Endothelial cell of umbilical vein (primary cell): ENCODE measurements around the gene NCAN. TPM values are rescaled to one million over a fixed set of nuclear protein-coding genes. Genes with fewer than 3 reads are reported as not detected.

ENCODE experiments used
- BruUV-seq: library from RNA; stranded (reverse); fragments of 400-500 nt; replicated peaks from 2 replicates; lab custom pipeline; 2021; lab: Mats Ljungman, UMichigan
- CTCF ChIA-PET: fragments of 300-600, 350-600 bp; sonication (Branson Sonifier 250); formaldehyde crosslinking; loops from one replicate; lab custom pipeline; 2021; ENCODE audit warnings: antibody characterized with exemption, inconsistent platforms; lab: Charles Lee
- POLR2A ChIA-PET: fragments of 300-600, 350-600 bp; sonication (Branson Sonifier 250); formaldehyde crosslinking; loops from one replicate; lab custom pipeline; 2021; ENCODE audit warnings: antibody characterized with exemption, inconsistent platforms; lab: Charles Lee
- DNase-seq: peaks from one replicate; pipeline ENCODE4 v3.0.0-alpha.2; 2011; ENCODE audit warnings: low read depth, low spot score
- FAIRE-seq: peaks from 2 replicates; lab custom pipeline; 2011; peaks lifted over from hg19 to GRCh38; lab: Jason Lieb, UNC
- H2AFZ ChIP-seq: 2 replicates; pipeline ENCODE4 v1.6.0; 2012; ENCODE audit warnings: low read depth, low read length, control low read depth, inconsistent platforms
- H3K27ac ChIP-seq: 2 replicates; pipeline ENCODE4 v1.5.1; 2011; ENCODE audit warnings: low read depth, mild to moderate bottlenecking, control low read depth, low read length, moderate library complexity; ENCODE audit not compliant: insufficient read depth
- H3K27me3 ChIP-seq, 2 experiments: 2 replicates each; pipeline versions ENCODE4 v1.6.0 to v1.6.1; 2011; ENCODE audit warnings: low read length in 2 of 2, mixed read lengths in 1 of 2; ENCODE audit not compliant: control insufficient read depth in 2 of 2, insufficient read depth in 2 of 2
- H3K36me3 ChIP-seq, 2 experiments: 2 replicates in 1 of 2; 3 replicates in 1 of 2; pipeline ENCODE4 v1.5.1; 2011; ENCODE audit warnings: low read length in 2 of 2, mild to moderate bottlenecking in 1 of 2, moderate library complexity in 1 of 2; ENCODE audit not compliant: control insufficient read depth in 2 of 2, insufficient read depth in 2 of 2; ENCODE audit errors: extremely low read depth in 1 of 2
- H3K4me1 ChIP-seq: 3 replicates; pipeline ENCODE4 v1.5.1; 2011; ENCODE audit warnings: mild to moderate bottlenecking, low read length; ENCODE audit not compliant: control insufficient read depth, insufficient read depth; ENCODE audit errors: extremely low read depth
- H3K4me2 ChIP-seq: 2 replicates; pipeline ENCODE4 v1.6.1; 2011; ENCODE audit warnings: low read length, control low read depth, mixed read lengths; ENCODE audit not compliant: insufficient read depth
- H3K4me3 ChIP-seq, 3 experiments: fragments of 200-600 bp in 1 of 3; sonication (generic), shearing (Covaris generic) in 1 of 3; replicated peaks in 1 of 3; 2 replicates each; pipeline ENCODE4 v1.5.1; 2011 to 2016; ENCODE audit warnings: control low read depth in 3 of 3, low read length in 3 of 3, mild to moderate bottlenecking in 2 of 3, inconsistent platforms in 1 of 3, low read depth in 1 of 3, moderate library complexity in 1 of 3; ENCODE audit not compliant: insufficient read depth in 1 of 3
- H3K79me2 ChIP-seq: 2 replicates; pipeline ENCODE4 v1.6.0; 2012; ENCODE audit warnings: low read length, inconsistent platforms; ENCODE audit not compliant: control insufficient read depth, insufficient read depth
- H3K9ac ChIP-seq: replicated peaks from 2 replicates; pipeline ENCODE3; 2011; ENCODE audit warnings: low read length, control low read depth; ENCODE audit not compliant: insufficient read depth; ENCODE audit errors: extremely low read depth
- H3K9me1 ChIP-seq: replicated peaks from 3 replicates; pipeline ENCODE4 v1.6.0; 2011; ENCODE audit warnings: mild to moderate bottlenecking, low read length; ENCODE audit not compliant: control insufficient read depth, insufficient read depth; ENCODE audit errors: extremely low read depth
- H3K9me3 ChIP-seq: replicated peaks from 2 replicates; pipeline ENCODE4 v1.5.1; 2012; ENCODE audit warnings: low read length, inconsistent platforms; ENCODE audit not compliant: control insufficient read depth, insufficient read depth
- H4K20me1 ChIP-seq: replicated peaks from 2 replicates; pipeline ENCODE3; 2011; ENCODE audit warnings: mild to moderate bottlenecking, low read length; ENCODE audit not compliant: control insufficient read depth, insufficient read depth; ENCODE audit errors: extremely low read depth
- EZH2 ChIP-seq: IDR thresholded peaks from 2 replicates; pipeline ENCODE4 v1.6.1; 2012; ENCODE audit warnings: borderline replicate concordance, low read depth, mild to moderate bottlenecking, moderate library complexity, low read length, inconsistent platforms; ENCODE audit not compliant: severe bottlenecking
- FOS ChIP-seq: IDR thresholded peaks from 2 replicates; pipeline ENCODE4 v1.6.1; 2011; ENCODE audit warnings: mild to moderate bottlenecking, low read length, moderate library complexity, borderline replicate concordance; ENCODE audit not compliant: insufficient read depth
- GATA2 ChIP-seq: IDR thresholded peaks from 2 replicates; pipeline ENCODE4 v1.7.0; 2011; ENCODE audit warnings: low read depth, mild to moderate bottlenecking, moderate library complexity, mixed read lengths, low read length; ENCODE audit not compliant: insufficient read length, insufficient read depth
- JUN ChIP-seq: IDR thresholded peaks from 2 replicates; pipeline ENCODE4 v1.6.1; 2011; ENCODE audit warnings: borderline replicate concordance, low read depth; ENCODE audit not compliant: insufficient read length, insufficient read depth
- MYC ChIP-seq: IDR thresholded peaks from one replicate; pipeline ENCODE4 v1.6.1; 2011; ENCODE audit warnings: mild to moderate bottlenecking, low read depth, low read length
- POLR2A ChIP-seq: IDR thresholded peaks from 2 replicates; pipeline ENCODE4 v1.6.1; 2012; ENCODE audit warnings: low read depth, mild to moderate bottlenecking, control low read depth, low read length
- POLR2AphosphoS5 ChIP-seq: IDR thresholded peaks from 2 replicates; pipeline ENCODE4 v1.6.1; 2012; ENCODE audit warnings: low read depth, mild to moderate bottlenecking, control low read depth, low read length, moderate library complexity; ENCODE audit not compliant: insufficient read depth
- dilution Hi-C: fragments of 300-500 bp; cut with MboI; formaldehyde crosslinking; loops from one replicate; pipeline ENCODE4 v1.15.0; 2019; ENCODE audit warnings: low sequenced_read_pairs; ENCODE audit not compliant: extremely low pct_ligation_motif_present
- intact Hi-C: fragments of 100-400 bp; cut with micrococcal nuclease; formaldehyde crosslinking; loops from one replicate; pipeline ENCODE4 v1.10.0; 2022
- polyA plus RNA-seq, 4 experiments: library from polyadenylated mRNA; depleted of rRNA in 3 of 4; stranded (reverse) in 3 of 4; unstranded in 1 of 4; fragments of >200 nt; gene quantifications; 2 replicates each; pipeline versions ENCODE4 v1.2.1 to v1.2.3, GENCODE V29; 2011 to 2012; ENCODE audit warnings: missing spikeins in 1 of 4
- total RNA-seq: library from RNA; stranded (reverse); gene quantifications from 2 replicates; pipeline ENCODE4 v1.2.3, GENCODE V29; 2021
- TF ChIP-seq, protein P1 (sequence below), 2 donors: IDR thresholded peaks; 1 replicate in 1 of 2; 2 replicates in 1 of 2; pipeline ENCODE4 v1.5.1; 2011; ENCODE audit warnings: low read length in 2 of 2, mild to moderate bottlenecking in 2 of 2, moderate library complexity in 2 of 2, control low read depth in 1 of 2, inconsistent platforms in 1 of 2, low read depth in 1 of 2; ENCODE audit not compliant: insufficient read depth in 1 of 2; ENCODE audit errors: extremely low read depth in 1 of 2
- TF ChIP-seq, protein P2 (sequence below): IDR thresholded peaks from 2 replicates; pipeline ENCODE4 v1.6.1; 2011; ENCODE audit not compliant: insufficient read depth, insufficient read length

NCAN gene
- total and polyA plus RNA-seq, 2 donors (not counting 3 experiments of a cell fraction or from before 2014, with no cell fraction given): not detected

GRCh38 chr19:19226204-19226603 lies 14.4 kb downstream of the NCAN start:
- H4K20me1 ChIP-seq: no peaks in the 10 kb centered on the region
- H3K9me3 ChIP-seq: no peaks in the 10 kb centered on the region
- peaks cover 2% of the 10 kb centered on the region in 2 experiments for H3K27me3 ChIP-seq
- no peaks in the 10 kb centered on the region for H3K9me1 ChIP-seq
- DNase-seq (no peak), FAIRE-seq (no peak)
- ChIA-PET POLR2A (no interaction called here), CTCF (interaction anchor here (1.2 to 2.2 kb wide), 4 partner anchors 8 to 78 kb away, joined by 3 to 10 read pairs (median 7); no protein-coding TSS in a partner anchor)
- H2AFZ ChIP-seq: no peak overlapping the region
- H3K4me1 ChIP-seq: no peaks in the 10 kb centered on the region
- intact Hi-C loops: no loop called here
- dilution Hi-C loops: no loop called here
- H3K79me2 ChIP-seq: no peaks in the 10 kb centered on the region
- no peaks in the 10 kb centered on the region for H3K36me3 ChIP-seq
- H3K9ac ChIP-seq: no peak overlapping the region
- no peak overlapping the region for H3K4me3 ChIP-seq
- no peak overlapping the region for H3K4me2 ChIP-seq
- TF ChIP-seq MYC: no peak
- no peak for TF ChIP-seq EZH2
- H3K27ac ChIP-seq: no peak overlapping the region
- BruUV-seq: no TSS peak

DNA sequence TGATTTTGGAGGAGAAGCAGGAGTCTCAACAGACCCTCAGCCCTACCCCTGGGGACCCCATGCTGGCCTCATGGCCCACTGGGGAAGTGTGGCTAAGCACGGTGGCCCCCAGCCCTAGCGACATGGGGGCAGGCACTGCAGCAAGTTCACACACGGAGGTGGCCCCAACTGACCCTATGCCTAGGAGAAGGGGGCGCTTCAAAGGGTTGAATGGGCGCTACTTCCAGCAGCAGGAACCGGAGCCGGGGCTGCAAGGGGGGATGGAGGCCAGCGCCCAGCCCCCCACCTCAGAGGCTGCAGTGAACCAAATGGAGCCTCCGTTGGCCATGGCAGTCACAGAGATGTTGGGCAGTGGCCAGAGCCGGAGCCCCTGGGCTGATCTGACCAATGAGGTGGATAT lies 14.9 kb downstream of the NCAN start:
- H3K4me1 ChIP-seq: no peaks in the 10 kb centered on the region
- dilution Hi-C loops: no loop called here
- no peak overlapping the region for H3K9ac ChIP-seq
- intact Hi-C loops: no loop called here
- TF ChIP-seq GATA2 (no peak), EZH2 (no peak), FOS (no peak), MYC (no peak), POLR2A (no peak), POLR2AphosphoS5 (no peak), JUN (no peak)
- TF ChIP-seq, protein P1, sequence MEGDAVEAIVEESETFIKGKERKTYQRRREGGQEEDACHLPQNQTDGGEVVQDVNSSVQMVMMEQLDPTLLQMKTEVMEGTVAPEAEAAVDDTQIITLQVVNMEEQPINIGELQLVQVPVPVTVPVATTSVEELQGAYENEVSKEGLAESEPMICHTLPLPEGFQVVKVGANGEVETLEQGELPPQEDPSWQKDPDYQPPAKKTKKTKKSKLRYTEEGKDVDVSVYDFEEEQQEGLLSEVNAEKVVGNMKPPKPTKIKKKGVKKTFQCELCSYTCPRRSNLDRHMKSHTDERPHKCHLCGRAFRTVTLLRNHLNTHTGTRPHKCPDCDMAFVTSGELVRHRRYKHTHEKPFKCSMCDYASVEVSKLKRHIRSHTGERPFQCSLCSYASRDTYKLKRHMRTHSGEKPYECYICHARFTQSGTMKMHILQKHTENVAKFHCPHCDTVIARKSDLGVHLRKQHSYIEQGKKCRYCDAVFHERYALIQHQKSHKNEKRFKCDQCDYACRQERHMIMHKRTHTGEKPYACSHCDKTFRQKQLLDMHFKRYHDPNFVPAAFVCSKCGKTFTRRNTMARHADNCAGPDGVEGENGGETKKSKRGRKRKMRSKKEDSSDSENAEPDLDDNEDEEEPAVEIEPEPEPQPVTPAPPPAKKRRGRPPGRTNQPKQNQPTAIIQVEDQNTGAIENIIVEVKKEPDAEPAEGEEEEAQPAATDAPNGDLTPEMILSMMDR (IDR thresholded peaks at IDR 0.05; ENCODE audit: extremely low read depth in 1 of 2, insufficient read depth in 1 of 2, low read depth in 1 of 2, low read length in 2 of 2): no peak
- TF ChIP-seq, protein P2, sequence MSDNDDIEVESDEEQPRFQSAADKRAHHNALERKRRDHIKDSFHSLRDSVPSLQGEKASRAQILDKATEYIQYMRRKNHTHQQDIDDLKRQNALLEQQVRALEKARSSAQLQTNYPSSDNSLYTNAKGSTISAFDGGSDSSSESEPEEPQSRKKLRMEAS: no peak
- no peaks in the 10 kb centered on the region for H3K79me2 ChIP-seq
- H3K36me3 ChIP-seq: no peaks in the 10 kb centered on the region
- H3K4me2 ChIP-seq: no peak overlapping the region
- DNase-seq (no peak), FAIRE-seq (no peak)
- H3K4me3 ChIP-seq: no peak overlapping the region
- POLR2A ChIA-PET: no interaction called here
- no peak overlapping the region for H2AFZ ChIP-seq
- no TSS peak for BruUV-seq
- no peaks in the 10 kb centered on the region for H3K9me1 ChIP-seq
- no peaks in the 10 kb centered on the region for H4K20me1 ChIP-seq
- H3K27ac ChIP-seq: no peak overlapping the region
- H3K27me3 ChIP-seq: peaks cover 2% of the 10 kb centered on the region in 2 experiments
- no peaks in the 10 kb centered on the region for H3K9me3 ChIP-seq
- CTCF ChIA-PET: no interaction called here
